NCI-H345 treated with DMSO at 0.1 percent for 48 hours (cell line): ENCODE results near the gene ST3GAL3.

Experiments
- DNase-seq: peaks from one replicate; lab custom pipeline; 2025; ENCODE audit not compliant: unreplicated experiment; lab: John Stamatoyannopoulos, UW

The ST3GAL3 gene

GRCh38 chr1:43908226-43908625 lies 200.9 kb downstream of the ST3GAL3 start:
- DNase-seq: no peak

DNA sequence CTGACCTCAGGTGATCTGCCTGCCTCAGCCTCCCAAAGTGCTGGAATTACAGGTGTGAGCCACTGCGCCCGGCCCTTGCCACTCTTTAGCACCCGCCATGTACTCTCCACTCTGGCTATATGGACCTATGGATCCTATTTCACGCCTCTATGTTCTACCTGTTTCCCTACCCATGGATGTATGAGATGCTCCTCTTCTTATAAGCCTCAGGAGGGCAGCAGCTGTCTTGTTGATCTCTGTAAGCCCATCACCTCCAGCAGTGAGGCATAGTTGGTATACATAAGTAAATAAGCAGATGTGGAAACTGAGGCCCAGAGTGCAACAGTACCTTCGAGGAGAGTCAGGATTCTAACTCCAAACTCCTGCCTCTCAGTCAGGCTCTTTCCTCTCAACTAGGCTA lies 201.5 kb downstream of the ST3GAL3 start:
- DNase-seq: no peak

- no peak for DNase-seq
These were observed 203.0 kb downstream of the ST3GAL3 start for GRCh38 chr1:43910343-43910742.

- DNase-seq: no peak
These were observed 205.3 kb downstream of the ST3GAL3 start for GRCh38 chr1:43912607-43913006.

DNA sequence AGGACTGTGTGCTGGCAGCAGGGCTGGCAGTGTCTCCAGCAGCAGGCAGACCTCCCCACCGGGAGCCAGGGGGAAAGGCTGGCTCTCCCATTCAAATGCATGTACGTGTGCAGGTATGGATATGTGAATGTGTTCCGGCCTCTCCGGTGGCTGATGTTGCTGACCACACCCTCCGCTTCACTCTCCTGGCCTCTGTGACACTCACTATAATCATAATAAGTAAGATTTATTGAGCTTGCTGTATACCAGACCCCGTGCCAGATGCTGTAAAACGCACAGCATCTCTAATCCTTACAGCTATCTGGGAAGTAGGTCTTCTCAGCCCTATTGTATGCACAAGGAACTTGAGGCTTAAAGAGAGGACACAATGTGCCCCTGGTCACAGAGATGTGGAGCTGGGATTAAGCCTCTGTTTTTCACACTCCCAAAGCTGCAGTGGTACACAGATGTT lies 205.7 kb downstream of the ST3GAL3 start:
- DNase-seq: no peak

DNA sequence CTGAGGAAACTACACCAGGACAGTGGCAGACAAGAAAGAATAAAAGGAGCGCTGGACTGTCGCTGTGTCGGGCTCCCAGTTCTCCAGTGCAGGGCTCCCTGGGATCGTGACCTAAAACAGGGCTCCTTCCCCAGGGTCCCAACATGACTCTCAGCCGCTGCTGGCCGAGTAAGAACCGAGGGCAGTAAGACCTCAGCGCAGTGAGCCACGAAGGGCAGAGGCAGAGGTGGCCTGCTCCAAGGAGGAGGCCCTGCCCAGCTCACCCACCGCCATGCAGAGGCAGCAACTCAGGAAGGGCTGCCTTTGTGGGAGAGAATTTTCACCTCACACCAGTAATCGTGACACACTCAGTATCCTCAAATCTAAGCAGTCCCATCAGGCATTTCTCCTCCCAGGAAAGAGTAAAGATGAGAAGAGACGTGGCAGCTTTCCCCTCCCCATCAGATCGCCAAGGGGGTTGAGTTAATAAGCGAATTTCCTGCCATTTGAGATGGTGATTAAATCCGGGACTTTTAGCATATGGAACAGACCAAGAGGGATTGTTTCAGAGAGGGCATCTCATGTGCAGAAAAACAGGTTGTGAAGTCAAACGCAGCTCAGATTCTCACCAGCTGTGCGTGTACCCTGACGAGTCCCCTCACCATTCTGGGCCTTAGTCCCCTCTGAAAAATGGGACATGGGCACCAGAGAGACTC lies 206.5 kb downstream of the ST3GAL3 start:
- no peak for DNase-seq

DNA sequence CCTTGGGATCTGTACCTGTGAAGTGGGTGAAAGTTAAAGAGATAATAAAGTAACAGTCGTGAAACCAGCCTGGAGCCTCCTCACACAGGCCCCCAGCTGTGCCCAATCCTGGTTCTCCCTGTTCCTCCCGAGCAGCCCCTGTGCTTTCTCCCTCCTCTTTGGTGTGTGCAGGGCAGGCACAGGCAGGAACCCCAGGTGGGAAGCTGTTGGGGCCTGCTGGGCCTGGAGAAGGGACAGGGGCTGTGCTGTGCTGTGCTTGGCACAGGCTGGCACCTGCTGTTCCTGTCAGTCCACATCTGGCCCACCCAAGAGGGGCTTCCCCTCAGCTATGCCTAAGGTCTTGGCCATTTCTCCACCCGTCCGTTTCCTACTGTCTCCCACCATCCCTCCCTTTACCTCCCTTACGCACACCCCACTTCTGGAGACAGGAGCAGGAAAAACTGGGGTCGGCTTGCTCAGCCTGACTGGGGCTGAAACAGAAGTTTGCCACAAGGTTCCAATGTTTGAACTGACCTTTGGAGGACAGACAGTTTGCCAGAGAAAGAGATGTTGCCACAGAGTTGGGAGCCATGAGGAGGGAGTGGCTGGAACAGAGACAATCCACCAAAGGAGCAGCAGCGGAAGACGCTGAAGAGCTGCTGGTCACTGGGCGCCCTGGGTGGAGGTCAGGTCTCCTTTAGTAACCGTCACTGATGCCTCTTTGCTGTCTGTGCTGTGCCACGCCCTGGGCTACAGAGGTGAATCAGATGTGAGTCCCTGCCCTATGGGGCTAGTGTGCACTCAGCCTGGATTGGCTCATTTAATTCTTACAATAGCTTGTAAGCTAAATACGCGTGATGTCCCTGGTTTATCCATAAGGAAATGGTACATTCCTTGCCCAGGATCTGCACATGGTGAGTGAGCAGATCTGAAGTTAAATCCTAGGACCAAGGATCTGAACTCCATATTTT lies 207.5 kb downstream of the ST3GAL3 start:
- DNase-seq: no peak

DNA sequence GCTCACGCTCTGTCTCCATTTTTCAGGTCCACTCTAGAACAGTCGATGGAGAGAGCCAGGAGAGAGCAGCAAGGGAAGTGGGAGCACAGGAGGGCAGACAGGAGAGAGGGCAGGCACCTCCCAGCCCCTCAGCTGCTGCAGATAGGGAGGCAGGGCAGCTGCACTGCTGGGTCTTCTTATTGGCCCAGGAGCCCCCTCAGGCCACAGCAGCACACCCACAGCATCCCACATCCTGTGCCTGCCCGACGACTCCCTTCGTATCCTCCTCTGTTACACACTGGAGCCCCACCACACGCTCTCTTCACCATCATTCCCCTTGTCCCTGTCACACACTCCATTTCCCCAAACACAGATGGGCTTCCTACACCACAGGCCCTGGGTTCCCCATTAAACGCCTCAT lies 212.6 kb downstream of the ST3GAL3 start:
- DNase-seq: no peak

- no peak for DNase-seq
These were observed 213.7 kb downstream of the ST3GAL3 start for GRCh38 chr1:43921022-43921421.

- DNase-seq: no peak
These were observed 217.2 kb downstream of the ST3GAL3 start for GRCh38 chr1:43924516-43924915.

DNA sequence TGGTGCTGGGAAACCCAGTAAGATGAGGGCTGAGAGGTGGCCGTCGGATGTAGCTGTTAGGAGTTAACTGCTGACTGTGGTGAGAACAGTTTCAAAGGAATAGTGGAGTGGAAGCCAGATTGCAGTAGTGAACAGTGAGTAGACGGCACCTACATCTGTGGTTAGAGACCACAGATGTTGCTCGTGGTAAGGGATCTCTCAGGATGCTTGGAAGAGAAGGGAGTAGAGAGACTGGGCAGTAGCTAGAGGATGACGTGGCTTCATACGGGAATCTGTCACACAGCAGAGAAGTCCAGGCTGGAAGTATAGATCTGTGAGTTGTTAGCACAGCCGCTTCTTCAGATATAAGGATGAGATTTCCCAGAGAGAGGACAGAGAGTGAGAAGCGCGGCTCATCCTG lies 218.5 kb downstream of the ST3GAL3 start:
- DNase-seq: no peak

DNA sequence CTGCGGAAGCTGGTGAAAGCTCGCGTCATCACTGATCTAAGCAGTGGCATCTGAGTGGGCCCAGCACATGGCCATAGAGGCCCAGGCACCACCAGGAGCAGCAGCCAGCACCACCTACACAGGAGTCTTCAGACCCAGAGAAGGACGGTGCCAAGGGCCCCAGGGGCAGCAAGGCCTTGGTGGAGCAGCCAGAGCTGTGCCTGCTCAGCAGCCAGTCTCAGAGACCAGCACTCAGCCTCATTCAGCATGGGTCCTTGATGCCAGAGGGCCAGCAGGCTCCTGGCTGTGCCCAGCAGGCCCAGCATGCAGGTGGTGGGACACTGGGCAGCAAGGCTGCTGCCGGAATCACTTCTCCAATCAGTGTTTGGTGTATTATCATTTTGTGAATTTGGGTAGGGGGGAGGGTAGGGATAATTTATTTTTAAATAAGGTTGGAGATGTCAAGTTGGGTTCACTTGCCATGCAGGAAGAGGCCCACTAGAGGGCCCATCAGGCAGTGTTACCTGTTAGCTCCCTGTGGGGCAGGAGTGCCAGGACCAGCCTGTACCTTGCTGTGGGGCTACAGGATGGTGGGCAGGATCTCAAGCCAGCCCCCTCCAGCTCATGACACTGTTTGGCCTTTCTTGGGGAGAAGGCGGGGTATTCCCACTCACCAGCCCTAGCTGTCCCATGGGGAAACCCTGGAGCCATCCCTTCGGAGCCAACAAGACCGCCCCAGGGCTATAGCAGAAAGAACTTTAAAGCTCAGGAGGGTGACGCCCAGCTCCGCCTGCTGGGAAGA lies 223.0 kb downstream of the ST3GAL3 start:
- no peak for DNase-seq

DNA sequence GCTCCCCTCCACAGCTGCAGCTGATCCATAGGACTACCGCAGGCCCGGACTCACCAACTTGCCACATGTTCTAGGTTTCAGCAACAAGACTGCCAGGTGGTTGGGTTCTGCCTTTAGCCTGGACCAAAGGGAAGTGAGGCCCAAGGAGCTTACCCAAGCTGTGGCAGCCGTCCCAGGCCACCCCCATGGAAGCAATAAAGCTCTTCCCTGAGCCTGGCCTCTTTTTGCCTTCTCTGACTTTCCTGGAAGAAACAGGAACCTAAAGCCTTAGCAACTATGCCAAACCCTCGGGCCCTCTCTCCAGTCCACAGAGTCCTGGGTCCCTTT lies 223.6 kb downstream of the ST3GAL3 start:
- no peak for DNase-seq

GRCh38 chr1:43931711-43932660 lies 224.7 kb downstream of the ST3GAL3 start:
- no peak for DNase-seq

DNA sequence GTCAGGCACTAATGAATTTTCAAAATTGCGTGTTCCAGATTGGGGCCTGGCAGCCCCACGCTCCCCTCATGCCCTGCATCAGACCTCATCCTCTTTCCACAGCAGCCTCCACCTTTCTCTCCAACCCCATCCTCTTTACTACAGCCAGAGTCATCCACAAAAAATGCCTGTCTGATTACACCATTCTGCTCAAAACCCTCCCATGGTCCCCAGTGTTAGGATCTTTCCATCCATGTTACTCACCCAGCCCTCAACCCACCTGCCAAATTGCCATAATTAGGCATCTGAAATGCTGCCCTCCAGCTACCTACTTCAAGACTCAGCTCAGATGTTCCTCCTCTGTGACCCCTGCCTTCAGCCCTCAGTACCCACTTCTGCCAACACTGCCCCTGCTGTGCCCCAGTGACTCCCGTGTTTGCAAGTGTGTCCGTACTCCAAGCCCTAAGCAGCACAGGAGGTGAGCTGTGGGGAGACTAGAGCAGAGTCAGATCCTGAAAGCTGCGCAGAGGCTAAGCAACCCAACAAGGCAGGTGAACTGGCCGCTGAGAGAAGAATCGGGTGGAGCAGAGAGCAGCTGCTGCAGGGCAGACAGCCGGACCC lies 225.6 kb downstream of the ST3GAL3 start:
- DNase-seq: no peak

- peak; percentile 55 for DNase-seq
These were observed 226.2 kb downstream of the ST3GAL3 start, which contains the start of gene ARTN for GRCh38 chr1:43933386-43934100. Gene ARTN (plus strand): TSS chr1:43933801. CDS start chr1:43935657, 1,856 bp downstream.

GRCh38 chr1:43934101-43934985 lies 227.0 kb downstream of the ST3GAL3 start:
- DNase-seq: peak; percentile 40

GRCh38 chr1:43934986-43935324 lies 227.6 kb downstream of the ST3GAL3 start:
- DNase-seq: no peak
